Trophoblast cell (in vitro differentiated cells and primary cell): ENCODE measurements around the gene PSORS1C1.
A peak's percentile ranks its signal among the peaks of the same experiment; 100 is the strongest.

ENCODE experiments used
- DNase-seq, 2 donors: peaks; one replicate each; pipeline ENCODE4 v3.0.0-alpha.2; 2016
- H2AFZ ChIP-seq: 2 replicates; pipeline ENCODE4 v1.6.1; 2013; ENCODE audit warnings: low read length, moderate library complexity, mild to moderate bottlenecking; ENCODE audit not compliant: insufficient read depth, poor library complexity
- H2AK5ac ChIP-seq: 2 replicates; pipeline ENCODE4 v1.6.1; 2013; ENCODE audit warnings: mild to moderate bottlenecking, low read length
- H2BK120ac ChIP-seq: 2 replicates; pipeline ENCODE4 v1.6.1; 2013; ENCODE audit warnings: low read length, mild to moderate bottlenecking, moderate library complexity; ENCODE audit not compliant: insufficient read depth, poor library complexity
- H2BK12ac ChIP-seq: 2 replicates; pipeline ENCODE4 v1.6.1; 2013; ENCODE audit warnings: mild to moderate bottlenecking, low read length, moderate library complexity
- H2BK5ac ChIP-seq: 2 replicates; pipeline ENCODE4 v1.6.1; 2013; ENCODE audit warnings: low read length, low read depth, moderate library complexity, mild to moderate bottlenecking; ENCODE audit not compliant: poor library complexity
- H3K14ac ChIP-seq: 2 replicates; pipeline ENCODE4 v1.6.1; 2013; ENCODE audit warnings: mild to moderate bottlenecking, low read length
- H3K18ac ChIP-seq: 2 replicates; pipeline ENCODE4 v1.6.1; 2013; ENCODE audit warnings: mild to moderate bottlenecking, low read length
- H3K23ac ChIP-seq: 2 replicates; pipeline ENCODE4 v1.6.1; 2013; ENCODE audit warnings: low read length
- H3K27ac ChIP-seq: 2 replicates; pipeline ENCODE4 v1.5.1; 2013; ENCODE audit warnings: low read depth, mild to moderate bottlenecking, inconsistent platforms, low read length, moderate library complexity
- H3K27me3 ChIP-seq: 2 replicates; pipeline ENCODE4 v1.6.1; 2013; ENCODE audit warnings: inconsistent platforms, mild to moderate bottlenecking, low read length, moderate library complexity; ENCODE audit not compliant: insufficient read depth
- H3K36me3 ChIP-seq, 2 experiments: 1 replicate in 1 of 2; 2 replicates in 1 of 2; pipeline ENCODE4 v1.6.1; 2013; ENCODE audit warnings: low read length in 2 of 2, mild to moderate bottlenecking in 2 of 2, moderate library complexity in 1 of 2; ENCODE audit not compliant: insufficient read depth in 2 of 2, control insufficient read depth in 1 of 2
- H3K4ac ChIP-seq: 2 replicates; pipeline ENCODE4 v1.6.1; 2013; ENCODE audit warnings: low read depth, mild to moderate bottlenecking, low read length, moderate library complexity
- H3K4me1 ChIP-seq, 2 experiments: 1 replicate in 1 of 2; 2 replicates in 1 of 2; pipeline ENCODE4 v1.6.1; 2013; ENCODE audit warnings: low read length in 2 of 2, mild to moderate bottlenecking in 2 of 2, moderate library complexity in 1 of 2; ENCODE audit not compliant: insufficient read depth in 2 of 2, control insufficient read depth in 1 of 2
- H3K4me2 ChIP-seq: 2 replicates; pipeline ENCODE4 v1.6.1; 2013; ENCODE audit warnings: inconsistent platforms, mild to moderate bottlenecking, low read length, moderate library complexity
- H3K4me3 ChIP-seq: 2 replicates; pipeline ENCODE4 v1.5.1; 2013; ENCODE audit warnings: mild to moderate bottlenecking, low read depth, low read length, inconsistent platforms
- H3K79me1 ChIP-seq: one replicate; pipeline ENCODE4 v1.6.1; 2013; ENCODE audit warnings: low read length
- H3K79me2 ChIP-seq: 2 replicates; pipeline ENCODE4 v1.6.1; 2013; ENCODE audit warnings: low read length, mild to moderate bottlenecking; ENCODE audit not compliant: control insufficient read depth, insufficient read depth, poor library complexity
- H3K9ac ChIP-seq: 2 replicates; pipeline ENCODE4 v1.6.1; 2013; ENCODE audit warnings: mild to moderate bottlenecking, low read length
- H3K9me3 ChIP-seq: 2 replicates; pipeline ENCODE4 v1.6.1; 2013; ENCODE audit warnings: low read depth, mild to moderate bottlenecking, control low read depth, inconsistent platforms, low read length; ENCODE audit not compliant: insufficient read depth
- H4K12ac ChIP-seq: 2 replicates; pipeline ENCODE4 v1.6.1; 2013; ENCODE audit warnings: low read depth, mild to moderate bottlenecking, low read length, moderate library complexity
- H4K8ac ChIP-seq: 2 replicates; pipeline ENCODE4 v1.6.1; 2013; ENCODE audit warnings: low read depth, mild to moderate bottlenecking, low read length, moderate library complexity
- H4K91ac ChIP-seq: one replicate; pipeline ENCODE4 v1.6.1; 2013; ENCODE audit warnings: low read depth, mild to moderate bottlenecking, low read length, moderate library complexity
- WGBS: extraction: QIAGEN DNeasy Blood & Tissue Kit; methylation state at CpG from one replicate; pipeline ENCODE4 v1.1.7; 2013; ENCODE audit warnings: missing lambda C conversion rate; ENCODE audit not compliant: insufficient read length, insufficient coverage; ENCODE audit errors: extremely low coverage; 5-methylcytosine and 5-hydroxymethylcytosine counted together

PSORS1C1 gene

DNA sequence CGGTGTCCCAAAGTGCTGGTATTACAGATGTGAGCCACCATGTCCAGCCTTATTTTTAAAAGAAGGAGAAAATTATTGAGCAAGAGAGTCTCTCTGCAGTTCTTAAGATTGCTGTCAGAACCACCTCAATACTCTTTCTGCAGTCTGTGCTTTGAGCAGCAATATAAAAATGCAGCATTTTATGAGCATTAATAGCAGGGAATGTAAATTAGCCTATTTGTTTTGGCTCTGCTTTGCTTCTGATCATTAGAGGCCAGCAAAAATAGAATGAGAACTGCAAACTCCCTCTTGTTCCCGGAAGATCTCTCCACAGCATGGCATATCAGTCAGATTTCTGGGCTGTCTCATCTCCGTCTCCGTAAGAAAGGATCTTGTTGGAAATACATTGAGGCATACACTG, 38.0 kb upstream of the PSORS1C1 start:
- no peak overlapping the region for H3K4me3 ChIP-seq
- peak overlapping the region; percentile 86 for H2BK12ac ChIP-seq
- no peak overlapping the region for H3K4ac ChIP-seq
- H4K12ac ChIP-seq: no peak overlapping the region
- no peak overlapping the region for H3K4me2 ChIP-seq
- no peaks in the 10 kb centered on the region for H3K9me3 ChIP-seq
- H2BK5ac ChIP-seq: peak overlapping the region; percentile 29
- H2AFZ ChIP-seq: no peak overlapping the region
- no peak overlapping the region for H3K18ac ChIP-seq
- no peak overlapping the region for H3K9ac ChIP-seq
- no CpG with 5 or more reads among the region's 4 CpGs for WGBS
- H3K79me1 ChIP-seq: peaks cover 2% of the 10 kb centered on the region
- H2BK120ac ChIP-seq: peak overlapping the region; percentile 39
- H2AK5ac ChIP-seq: no peak overlapping the region
- peaks cover 3 to 6% of the 10 kb centered on the region in 2 experiments for H3K4me1 ChIP-seq
- no peaks in the 10 kb centered on the region for H3K27me3 ChIP-seq
- H4K91ac ChIP-seq: peak overlapping the region; percentile 67
- H3K27ac ChIP-seq: no peak overlapping the region
- no peaks in the 10 kb centered on the region for H3K36me3 ChIP-seq
- no peaks in the 10 kb centered on the region for H3K79me2 ChIP-seq
- no peak overlapping the region for H4K8ac ChIP-seq
- H3K14ac ChIP-seq: no peak overlapping the region
- H3K23ac ChIP-seq: no peak overlapping the region
- no peak for DNase-seq

DNA sequence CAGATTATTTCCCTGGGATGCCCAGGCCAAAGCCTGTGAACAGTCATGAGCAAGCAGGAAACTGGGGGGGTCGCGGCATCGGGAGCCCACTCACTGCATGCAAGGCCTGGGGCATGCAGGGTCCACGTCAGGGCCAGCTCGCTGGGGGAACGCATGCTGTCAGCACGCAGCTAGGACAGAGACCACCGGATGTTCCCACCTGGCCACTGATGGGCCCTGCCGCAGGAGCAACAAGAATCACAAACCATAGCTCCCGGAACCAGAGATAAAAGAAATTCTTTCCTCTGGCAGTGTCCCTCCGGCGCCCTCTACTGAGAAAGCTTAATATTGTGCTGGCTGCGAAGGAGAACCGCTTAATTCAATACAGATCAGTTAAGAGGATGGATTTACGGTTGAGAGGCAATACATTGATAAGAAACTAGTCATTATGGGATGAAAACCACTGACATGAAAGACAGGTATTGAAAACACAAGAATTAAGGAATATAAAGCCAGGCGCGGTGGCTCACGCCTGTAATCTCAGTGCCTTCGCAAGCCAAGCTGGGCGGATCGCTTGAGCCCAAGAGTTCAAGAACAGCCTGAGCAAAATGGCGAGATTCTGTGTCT, 34.8 kb upstream of the PSORS1C1 start:
- no peak overlapping the region for H2BK120ac ChIP-seq
- no peak overlapping the region for H2BK12ac ChIP-seq
- no peak overlapping the region for H4K12ac ChIP-seq
- H3K23ac ChIP-seq: no peak overlapping the region
- H3K36me3 ChIP-seq: no peaks in the 10 kb centered on the region
- H4K91ac ChIP-seq: no peak overlapping the region
- no peaks in the 10 kb centered on the region for H3K9me3 ChIP-seq
- H2AFZ ChIP-seq: peak overlapping the region; percentile 3
- H4K8ac ChIP-seq: no peak overlapping the region
- WGBS: no CpG with 5 or more reads among the region's 22 CpGs
- peak; percentile 50 to 80 for DNase-seq
- peaks cover 3% of the 10 kb centered on the region in 2 experiments for H3K4me1 ChIP-seq
- no peak overlapping the region for H3K18ac ChIP-seq
- H3K4ac ChIP-seq: no peak overlapping the region
- no peak overlapping the region for H3K14ac ChIP-seq
- H3K79me2 ChIP-seq: no peaks in the 10 kb centered on the region
- H3K9ac ChIP-seq: no peak overlapping the region
- H2BK5ac ChIP-seq: no peak overlapping the region
- H3K79me1 ChIP-seq: peaks cover 2% of the 10 kb centered on the region
- no peak overlapping the region for H2AK5ac ChIP-seq
- no peak overlapping the region for H3K4me2 ChIP-seq
- no peaks in the 10 kb centered on the region for H3K27me3 ChIP-seq
- no peak overlapping the region for H3K27ac ChIP-seq
- H3K4me3 ChIP-seq: no peak overlapping the region

DNA sequence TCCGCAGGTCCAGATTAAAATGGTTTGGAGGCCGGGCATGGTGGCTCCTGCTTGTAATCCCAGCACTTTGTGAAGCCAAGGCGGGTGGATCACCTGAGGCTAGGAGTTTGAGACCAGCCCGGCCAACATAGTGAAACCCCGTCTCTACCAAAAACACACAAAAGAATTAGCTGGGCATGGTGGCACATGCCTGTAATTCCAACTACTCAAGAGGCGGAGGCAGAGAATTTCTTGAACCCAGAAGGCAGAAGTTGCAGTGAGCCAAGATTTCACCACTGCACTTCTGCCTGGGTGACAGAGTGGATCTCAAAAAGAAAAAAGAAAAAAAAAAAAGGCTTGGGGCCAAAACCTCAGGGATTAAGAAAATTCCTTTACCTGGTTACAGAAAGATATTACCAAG, 32.7 kb upstream of the PSORS1C1 start:
- no peaks in the 10 kb centered on the region for H3K27me3 ChIP-seq
- no peak overlapping the region for H2AFZ ChIP-seq
- H3K79me1 ChIP-seq: peaks cover 5% of the 10 kb centered on the region
- no peak overlapping the region for H2BK120ac ChIP-seq
- peaks cover 6 to 8% of the 10 kb centered on the region in 2 experiments for H3K4me1 ChIP-seq
- no peak overlapping the region for H2BK5ac ChIP-seq
- H3K23ac ChIP-seq: no peak overlapping the region
- no peaks in the 10 kb centered on the region for H3K79me2 ChIP-seq
- WGBS: no CpG with 5 or more reads among the region's 6 CpGs
- H3K4me3 ChIP-seq: no peak overlapping the region
- no peak overlapping the region for H2AK5ac ChIP-seq
- no peak overlapping the region for H2BK12ac ChIP-seq
- no peaks in the 10 kb centered on the region for H3K9me3 ChIP-seq
- no peak overlapping the region for H3K18ac ChIP-seq
- H4K91ac ChIP-seq: no peak overlapping the region
- no peak overlapping the region for H4K12ac ChIP-seq
- H3K27ac ChIP-seq: no peak overlapping the region
- peak; percentile 42 to 59 for DNase-seq
- no peak overlapping the region for H4K8ac ChIP-seq
- no peak overlapping the region for H3K14ac ChIP-seq
- no peak overlapping the region for H3K4ac ChIP-seq
- H3K4me2 ChIP-seq: no peak overlapping the region
- no peak overlapping the region for H3K9ac ChIP-seq
- no peaks in the 10 kb centered on the region for H3K36me3 ChIP-seq

DNA sequence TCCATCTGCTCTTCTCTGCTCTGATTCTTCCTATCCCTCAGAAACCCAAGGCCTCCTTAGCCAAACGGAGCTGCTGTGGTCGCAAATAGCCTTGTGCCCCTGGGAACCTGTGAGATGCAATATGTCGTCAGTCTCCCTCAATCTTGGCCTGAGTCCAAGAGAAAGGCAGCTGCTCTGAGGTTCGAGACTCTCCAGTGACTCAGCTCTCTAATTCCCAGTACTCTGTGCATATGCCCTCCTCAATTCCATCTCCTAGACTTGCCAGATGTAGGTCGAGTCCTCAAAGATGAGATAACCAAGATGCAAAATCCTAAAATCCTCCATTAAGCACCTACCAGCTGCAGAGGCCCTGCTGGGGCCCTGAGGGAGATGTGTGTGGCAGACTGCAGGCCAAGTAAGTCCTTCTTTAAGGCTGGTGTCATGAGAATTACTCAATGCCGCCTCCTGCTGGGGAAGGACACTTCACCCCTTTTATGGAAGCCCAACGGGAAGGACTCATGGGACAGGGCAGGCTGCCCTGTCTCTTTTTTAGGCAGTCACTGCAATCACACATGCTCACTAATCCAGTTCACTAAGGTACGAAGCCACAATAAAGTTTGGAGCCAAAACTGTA, 30.8 kb upstream of the PSORS1C1 start:
- H3K27ac ChIP-seq: no peak overlapping the region
- no peak overlapping the region for H3K4ac ChIP-seq
- H4K91ac ChIP-seq: no peak overlapping the region

More for the DNA sequence above, 30.8 kb upstream of the PSORS1C1 start:
- H3K9me3 ChIP-seq: no peaks in the 10 kb centered on the region
- no CpG with 5 or more reads among the region's 8 CpGs for WGBS
- no peaks in the 10 kb centered on the region for H3K27me3 ChIP-seq
- H3K4me1 ChIP-seq: peaks cover 6 to 7% of the 10 kb centered on the region in 2 experiments
- no peak overlapping the region for H2AFZ ChIP-seq
- no peak overlapping the region for H3K18ac ChIP-seq
- H2BK120ac ChIP-seq: no peak overlapping the region
- no peak overlapping the region for H4K12ac ChIP-seq
- no peak overlapping the region for H3K9ac ChIP-seq
- H2AK5ac ChIP-seq: no peak overlapping the region
- peaks cover 3% of the 10 kb centered on the region for H3K79me1 ChIP-seq
- no peak overlapping the region for H3K23ac ChIP-seq
- no peak overlapping the region for H3K4me2 ChIP-seq
- H3K4me3 ChIP-seq: no peak overlapping the region
- H3K36me3 ChIP-seq: no peaks in the 10 kb centered on the region
- peak in 1 of 2 donors; percentile 34 for DNase-seq
- H3K14ac ChIP-seq: no peak overlapping the region
- H2BK5ac ChIP-seq: no peak overlapping the region
- H3K79me2 ChIP-seq: no peaks in the 10 kb centered on the region
- H4K8ac ChIP-seq: no peak overlapping the region
- no peak overlapping the region for H2BK12ac ChIP-seq
